Keratinocyte (primary cell): ENCODE results near the gene DUSP22.

Experiments
- EZH2 ChIP-seq: IDR thresholded peaks from one replicate; pipeline ENCODE4 v1.6.1; 2012; ENCODE audit warnings: inconsistent platforms, mild to moderate bottlenecking, low read length, moderate library complexity
- TF ChIP-seq, protein P1 (sequence below), 3 experiments: IDR thresholded peaks in 1 of 3; conservative IDR thresholded peaks in 1 of 3; optimal IDR thresholded peaks in 1 of 3; 2 replicates in 2 of 3; 3 replicates in 1 of 3; pipeline versions ENCODE3 to v1.5.1; 2011; ENCODE audit warnings: low read length in 3 of 3, mild to moderate bottlenecking in 3 of 3, moderate library complexity in 2 of 3, control low read depth in 1 of 3, inconsistent platforms in 1 of 3; ENCODE audit not compliant: insufficient read depth in 2 of 3; ENCODE audit errors: extremely low read depth in 1 of 3

DNA sequence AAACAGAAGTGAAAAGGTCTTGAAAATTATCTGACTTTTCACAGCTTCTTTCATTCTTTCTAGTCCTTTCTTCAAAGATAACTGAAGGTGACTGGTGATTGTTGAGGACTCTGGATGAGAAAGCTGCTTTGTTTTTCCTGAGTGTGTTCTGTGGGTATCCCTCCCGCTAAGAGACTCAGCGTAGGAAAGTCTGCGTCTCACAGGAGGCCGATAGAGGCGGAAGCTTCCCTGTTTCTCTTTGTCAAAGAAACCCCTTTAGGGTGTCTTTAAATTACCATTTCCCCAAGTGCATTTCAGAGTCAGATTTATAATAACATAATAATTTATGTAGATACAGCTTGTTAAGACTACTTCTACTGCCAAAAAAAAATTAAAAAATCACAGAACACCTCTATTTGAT, 68.1 kb downstream of the DUSP22 start:
- TF ChIP-seq, protein P1, sequence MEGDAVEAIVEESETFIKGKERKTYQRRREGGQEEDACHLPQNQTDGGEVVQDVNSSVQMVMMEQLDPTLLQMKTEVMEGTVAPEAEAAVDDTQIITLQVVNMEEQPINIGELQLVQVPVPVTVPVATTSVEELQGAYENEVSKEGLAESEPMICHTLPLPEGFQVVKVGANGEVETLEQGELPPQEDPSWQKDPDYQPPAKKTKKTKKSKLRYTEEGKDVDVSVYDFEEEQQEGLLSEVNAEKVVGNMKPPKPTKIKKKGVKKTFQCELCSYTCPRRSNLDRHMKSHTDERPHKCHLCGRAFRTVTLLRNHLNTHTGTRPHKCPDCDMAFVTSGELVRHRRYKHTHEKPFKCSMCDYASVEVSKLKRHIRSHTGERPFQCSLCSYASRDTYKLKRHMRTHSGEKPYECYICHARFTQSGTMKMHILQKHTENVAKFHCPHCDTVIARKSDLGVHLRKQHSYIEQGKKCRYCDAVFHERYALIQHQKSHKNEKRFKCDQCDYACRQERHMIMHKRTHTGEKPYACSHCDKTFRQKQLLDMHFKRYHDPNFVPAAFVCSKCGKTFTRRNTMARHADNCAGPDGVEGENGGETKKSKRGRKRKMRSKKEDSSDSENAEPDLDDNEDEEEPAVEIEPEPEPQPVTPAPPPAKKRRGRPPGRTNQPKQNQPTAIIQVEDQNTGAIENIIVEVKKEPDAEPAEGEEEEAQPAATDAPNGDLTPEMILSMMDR (optimal IDR thresholded peaks at IDR 0.05 in 1 of 3, IDR thresholded peaks at IDR 0.05 in 1 of 3, conservative IDR thresholded peaks at IDR 0.05 in 1 of 3; ENCODE audit: extremely low read depth in 1 of 3, insufficient read depth in 2 of 3, low read length in 3 of 3), result no peak
- no peak for TF ChIP-seq EZH2
